ENCODE data around the gene GTF3C5. TPM values are rescaled to one million over a fixed set of nuclear protein-coding genes. Genes with fewer than 3 reads are reported as not detected.
A peak's percentile ranks its signal among the peaks of the same experiment; 100 is the strongest.

Gene GTF3C5
- total and polyA plus RNA-seq, 2 donors from 2014 or later, result 38.0 to 47.7 TPM

- H3K27ac ChIP-seq (ENCODE audit: low read depth in 2 of 2, low read length in 2 of 2), result no peak overlapping the region
- no peak for FAIRE-seq
- TF ChIP-seq, protein P1, sequence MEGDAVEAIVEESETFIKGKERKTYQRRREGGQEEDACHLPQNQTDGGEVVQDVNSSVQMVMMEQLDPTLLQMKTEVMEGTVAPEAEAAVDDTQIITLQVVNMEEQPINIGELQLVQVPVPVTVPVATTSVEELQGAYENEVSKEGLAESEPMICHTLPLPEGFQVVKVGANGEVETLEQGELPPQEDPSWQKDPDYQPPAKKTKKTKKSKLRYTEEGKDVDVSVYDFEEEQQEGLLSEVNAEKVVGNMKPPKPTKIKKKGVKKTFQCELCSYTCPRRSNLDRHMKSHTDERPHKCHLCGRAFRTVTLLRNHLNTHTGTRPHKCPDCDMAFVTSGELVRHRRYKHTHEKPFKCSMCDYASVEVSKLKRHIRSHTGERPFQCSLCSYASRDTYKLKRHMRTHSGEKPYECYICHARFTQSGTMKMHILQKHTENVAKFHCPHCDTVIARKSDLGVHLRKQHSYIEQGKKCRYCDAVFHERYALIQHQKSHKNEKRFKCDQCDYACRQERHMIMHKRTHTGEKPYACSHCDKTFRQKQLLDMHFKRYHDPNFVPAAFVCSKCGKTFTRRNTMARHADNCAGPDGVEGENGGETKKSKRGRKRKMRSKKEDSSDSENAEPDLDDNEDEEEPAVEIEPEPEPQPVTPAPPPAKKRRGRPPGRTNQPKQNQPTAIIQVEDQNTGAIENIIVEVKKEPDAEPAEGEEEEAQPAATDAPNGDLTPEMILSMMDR (IDR thresholded peaks at IDR 0.05; ENCODE audit: borderline replicate concordance, extremely low read depth, insufficient read depth), result no peak
- intact Hi-C loops (cut with DNase I), result no loop called here
- H3K4me3 ChIP-seq (ENCODE audit: low read length in 3 of 3), result no peak overlapping the region
- H3K36me3 ChIP-seq (ENCODE audit: control insufficient read depth in 2 of 3, insufficient read depth in 3 of 3, low read length in 3 of 3), result no peaks in the 10 kb centered on the region
- no peaks in the 10 kb centered on the region for H3K27me3 ChIP-seq (ENCODE audit: control insufficient read depth, insufficient read depth, low read length)
- H3K9me3 ChIP-seq (ENCODE audit: control insufficient read depth in 2 of 3, insufficient read depth in 1 of 3, low read length in 3 of 3), result no peaks in the 10 kb centered on the region
- no peaks in the 10 kb centered on the region for H3K4me1 ChIP-seq (ENCODE audit: control insufficient read depth in 2 of 3, insufficient read depth in 2 of 3, low read depth in 1 of 3, low read length in 3 of 3)
- peak in 1 of 5 donors; percentile 54 for DNase-seq
- no peak overlapping the region for H3K9ac ChIP-seq (ENCODE audit: low read length in 3 of 3)
Measured at GRCh38 chr9:133088146-133088750, 57.5 kb downstream of the GTF3C5 start.

GRCh38 chr9:133088756-133089155, 58.0 kb downstream of the GTF3C5 start:
- Histone ChIP-seq H3K9ac (ENCODE audit: low read length in 3 of 3) (no peak overlapping the region), H3K27me3 (ENCODE audit: control insufficient read depth, insufficient read depth, low read length) (no peaks in the 10 kb centered on the region), H3K9me3 (ENCODE audit: control insufficient read depth in 2 of 3, insufficient read depth in 1 of 3, low read length in 3 of 3) (no peaks in the 10 kb centered on the region), H3K4me1 (ENCODE audit: control insufficient read depth in 2 of 3, insufficient read depth in 2 of 3, low read depth in 1 of 3, low read length in 3 of 3) (no peaks in the 10 kb centered on the region), H3K4me3 (ENCODE audit: low read length in 3 of 3) (no peak overlapping the region), H3K36me3 (ENCODE audit: control insufficient read depth in 2 of 3, insufficient read depth in 3 of 3, low read length in 3 of 3) (no peaks in the 10 kb centered on the region), H3K27ac (ENCODE audit: low read depth in 2 of 2, low read length in 2 of 2) (no peak overlapping the region)
- FAIRE-seq (no peak), DNase-seq (no peak)
- intact Hi-C loops (cut with DNase I), result no loop called here
- TF ChIP-seq, protein P1 (IDR thresholded peaks at IDR 0.05; ENCODE audit: borderline replicate concordance, extremely low read depth, insufficient read depth), result no peak

- H3K36me3 ChIP-seq (ENCODE audit: control insufficient read depth in 2 of 3, insufficient read depth in 3 of 3, low read length in 3 of 3), result no peaks in the 10 kb centered on the region
- FAIRE-seq, result no peak
- DNase-seq, result no peak
- H3K27ac ChIP-seq (ENCODE audit: low read depth in 2 of 2, low read length in 2 of 2), result no peak overlapping the region
- no peak overlapping the region for H3K9ac ChIP-seq (ENCODE audit: low read length in 3 of 3)
- H3K4me1 ChIP-seq (ENCODE audit: control insufficient read depth in 2 of 3, insufficient read depth in 2 of 3, low read depth in 1 of 3, low read length in 3 of 3), result no peaks in the 10 kb centered on the region
- H3K27me3 ChIP-seq (ENCODE audit: control insufficient read depth, insufficient read depth, low read length), result no peaks in the 10 kb centered on the region
- no peaks in the 10 kb centered on the region for H3K9me3 ChIP-seq (ENCODE audit: control insufficient read depth in 2 of 3, insufficient read depth in 1 of 3, low read length in 3 of 3)
- intact Hi-C loops (cut with DNase I), result no loop called here
- H3K4me3 ChIP-seq (ENCODE audit: low read length in 3 of 3), result no peak overlapping the region
- TF ChIP-seq, protein P1 (IDR thresholded peaks at IDR 0.05; ENCODE audit: borderline replicate concordance, extremely low read depth, insufficient read depth), result no peak
Measured at GRCh38 chr9:133089271-133089671, 58.5 kb downstream of the GTF3C5 start.

GRCh38 chr9:133090187-133090586, 59.4 kb downstream of the GTF3C5 start:
- DNase-seq (peak in 1 of 5 donors; percentile 28), FAIRE-seq (no peak)
- H3K9ac ChIP-seq (ENCODE audit: low read length in 3 of 3), result no peak overlapping the region
- H3K36me3 ChIP-seq (ENCODE audit: control insufficient read depth in 2 of 3, insufficient read depth in 3 of 3, low read length in 3 of 3), result no peaks in the 10 kb centered on the region
- H3K27ac ChIP-seq (ENCODE audit: low read depth in 2 of 2, low read length in 2 of 2), result no peak overlapping the region
- H3K4me3 ChIP-seq (ENCODE audit: low read length in 3 of 3), result no peak overlapping the region
- no peaks in the 10 kb centered on the region for H3K9me3 ChIP-seq (ENCODE audit: control insufficient read depth in 2 of 3, insufficient read depth in 1 of 3, low read length in 3 of 3)
- intact Hi-C loops (cut with DNase I), result no loop called here
- H3K4me1 ChIP-seq (ENCODE audit: control insufficient read depth in 2 of 3, insufficient read depth in 2 of 3, low read depth in 1 of 3, low read length in 3 of 3), result no peaks in the 10 kb centered on the region
- H3K27me3 ChIP-seq (ENCODE audit: control insufficient read depth, insufficient read depth, low read length), result no peaks in the 10 kb centered on the region
- TF ChIP-seq, protein P1 (IDR thresholded peaks at IDR 0.05; ENCODE audit: borderline replicate concordance, extremely low read depth, insufficient read depth), result no peak
